Subcutaneous adipose tissue (tissue), 4 donors: ENCODE measurements around the gene SLFN5. TPM values are rescaled to one million over a fixed set of nuclear protein-coding genes. Genes with fewer than 3 reads are reported as not detected.

Experiments
- total RNA-seq, 4 donors: library from RNA; depleted of rRNA; stranded (reverse); fragments of >200 nt; gene quantifications; one replicate each; pipeline ENCODE4 v1.1.0, GENCODE V29; 2016
- TF ChIP-seq, protein P1 (sequence below): fragments of 450-650 bp; IDR thresholded peaks from one replicate; pipeline ENCODE4 v1.5.1; 2016; ENCODE audit warnings: low read depth, mild to moderate bottlenecking, control low read depth, antibody characterized with exemption, moderate library complexity

The SLFN5 gene
- total RNA-seq, 4 donors from 2014 or later, result 38.8 to 55.6 (median 39.2) TPM

DNA sequence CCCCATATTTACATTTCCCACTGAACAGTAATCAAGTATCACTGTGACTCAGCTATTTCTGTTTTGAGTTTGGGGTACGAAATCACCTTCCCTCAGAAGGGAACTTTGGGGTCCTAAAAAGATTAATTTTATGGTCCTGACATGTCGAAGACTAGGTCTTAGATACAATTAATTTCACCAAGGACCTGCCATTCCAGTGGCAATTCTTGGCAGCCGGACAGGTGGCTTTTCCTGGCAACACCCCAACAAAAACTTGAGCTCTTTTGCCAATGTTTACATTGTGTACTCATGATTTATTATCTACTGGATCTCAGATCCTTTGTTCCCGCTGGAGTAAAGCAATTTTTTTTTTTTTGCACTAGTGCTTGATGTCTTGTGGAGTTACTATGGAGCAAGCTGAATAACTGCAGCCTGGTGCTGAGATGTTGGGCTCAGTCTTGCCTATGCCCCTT lies 14.4 kb downstream of the SLFN5 start:
- TF ChIP-seq, protein P1, sequence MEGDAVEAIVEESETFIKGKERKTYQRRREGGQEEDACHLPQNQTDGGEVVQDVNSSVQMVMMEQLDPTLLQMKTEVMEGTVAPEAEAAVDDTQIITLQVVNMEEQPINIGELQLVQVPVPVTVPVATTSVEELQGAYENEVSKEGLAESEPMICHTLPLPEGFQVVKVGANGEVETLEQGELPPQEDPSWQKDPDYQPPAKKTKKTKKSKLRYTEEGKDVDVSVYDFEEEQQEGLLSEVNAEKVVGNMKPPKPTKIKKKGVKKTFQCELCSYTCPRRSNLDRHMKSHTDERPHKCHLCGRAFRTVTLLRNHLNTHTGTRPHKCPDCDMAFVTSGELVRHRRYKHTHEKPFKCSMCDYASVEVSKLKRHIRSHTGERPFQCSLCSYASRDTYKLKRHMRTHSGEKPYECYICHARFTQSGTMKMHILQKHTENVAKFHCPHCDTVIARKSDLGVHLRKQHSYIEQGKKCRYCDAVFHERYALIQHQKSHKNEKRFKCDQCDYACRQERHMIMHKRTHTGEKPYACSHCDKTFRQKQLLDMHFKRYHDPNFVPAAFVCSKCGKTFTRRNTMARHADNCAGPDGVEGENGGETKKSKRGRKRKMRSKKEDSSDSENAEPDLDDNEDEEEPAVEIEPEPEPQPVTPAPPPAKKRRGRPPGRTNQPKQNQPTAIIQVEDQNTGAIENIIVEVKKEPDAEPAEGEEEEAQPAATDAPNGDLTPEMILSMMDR, result no peak

DNA sequence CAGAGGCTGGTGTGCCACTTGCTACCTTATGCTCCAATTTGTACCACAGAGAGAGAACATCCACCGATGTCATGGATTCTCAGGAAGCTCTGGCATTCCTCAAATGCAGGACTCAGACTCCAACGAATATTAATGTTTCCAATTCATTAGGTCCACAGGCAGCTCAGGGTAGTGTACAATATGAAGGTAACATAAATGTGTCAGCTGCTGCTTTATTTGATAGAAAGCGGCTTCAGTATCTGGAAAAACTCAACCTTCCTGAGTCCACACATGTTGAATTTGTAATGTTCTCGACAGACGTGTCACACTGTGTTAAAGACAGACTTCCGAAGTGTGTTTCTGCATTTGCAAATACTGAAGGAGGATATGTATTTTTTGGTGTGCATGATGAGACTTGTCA lies 16.1 kb downstream of the SLFN5 start:
- TF ChIP-seq, protein P1, result no peak

DNA sequence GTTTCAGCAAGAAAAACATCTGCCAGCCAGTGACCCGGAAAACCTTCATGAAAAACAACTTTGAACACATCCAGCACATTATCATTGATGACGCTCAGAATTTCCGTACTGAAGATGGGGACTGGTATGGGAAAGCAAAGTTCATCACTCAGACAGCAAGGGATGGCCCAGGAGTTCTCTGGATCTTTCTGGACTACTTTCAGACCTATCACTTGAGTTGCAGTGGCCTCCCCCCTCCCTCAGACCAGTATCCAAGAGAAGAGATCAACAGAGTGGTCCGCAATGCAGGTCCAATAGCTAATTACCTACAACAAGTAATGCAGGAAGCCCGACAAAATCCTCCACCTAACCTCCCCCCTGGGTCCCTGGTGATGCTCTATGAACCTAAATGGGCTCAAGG lies 22.2 kb downstream of the SLFN5 start:
- TF ChIP-seq, protein P1, result no peak

DNA sequence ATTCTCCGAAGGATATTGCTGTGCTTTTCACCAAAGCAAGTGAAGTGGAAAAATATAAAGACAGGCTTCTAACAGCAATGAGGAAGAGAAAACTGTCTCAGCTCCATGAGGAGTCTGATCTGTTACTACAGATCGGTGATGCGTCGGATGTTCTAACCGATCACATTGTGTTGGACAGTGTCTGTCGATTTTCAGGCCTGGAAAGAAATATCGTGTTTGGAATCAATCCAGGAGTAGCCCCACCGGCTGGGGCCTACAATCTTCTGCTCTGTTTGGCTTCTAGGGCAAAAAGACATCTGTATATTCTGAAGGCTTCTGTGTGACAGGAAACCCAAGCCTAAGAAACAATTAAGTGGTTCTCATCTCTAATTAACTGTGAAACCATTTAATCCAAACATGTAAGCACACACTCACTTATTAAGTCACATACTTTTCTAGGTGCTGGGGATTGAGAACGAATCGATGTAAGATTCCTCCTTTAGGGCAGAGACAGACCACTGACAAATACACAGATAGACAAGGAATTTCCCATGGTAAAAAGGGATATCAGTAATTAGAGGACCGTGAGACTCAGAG lies 22.8 kb downstream of the SLFN5 start:
- TF ChIP-seq, protein P1, result no peak

DNA sequence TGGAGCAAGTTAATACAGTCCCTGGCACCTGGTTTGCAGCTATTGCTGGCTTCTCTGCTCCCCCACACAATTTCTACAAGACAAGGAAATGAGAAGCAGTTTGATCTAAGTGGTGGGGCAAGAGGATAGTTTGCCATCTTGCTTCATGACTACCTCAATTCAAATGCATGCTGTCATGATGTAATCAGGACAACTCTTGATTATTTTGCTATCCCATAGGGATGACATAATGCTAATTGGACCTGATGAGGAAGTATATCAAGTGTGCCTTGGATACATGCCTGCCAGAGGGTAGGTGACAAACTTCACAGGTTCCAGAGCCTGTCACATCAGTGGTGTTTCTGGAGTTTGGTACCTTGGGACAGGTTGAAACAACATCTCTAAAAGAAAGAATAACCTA lies 40.9 kb downstream of the SLFN5 start:
- TF ChIP-seq, protein P1, result no peak

DNA sequence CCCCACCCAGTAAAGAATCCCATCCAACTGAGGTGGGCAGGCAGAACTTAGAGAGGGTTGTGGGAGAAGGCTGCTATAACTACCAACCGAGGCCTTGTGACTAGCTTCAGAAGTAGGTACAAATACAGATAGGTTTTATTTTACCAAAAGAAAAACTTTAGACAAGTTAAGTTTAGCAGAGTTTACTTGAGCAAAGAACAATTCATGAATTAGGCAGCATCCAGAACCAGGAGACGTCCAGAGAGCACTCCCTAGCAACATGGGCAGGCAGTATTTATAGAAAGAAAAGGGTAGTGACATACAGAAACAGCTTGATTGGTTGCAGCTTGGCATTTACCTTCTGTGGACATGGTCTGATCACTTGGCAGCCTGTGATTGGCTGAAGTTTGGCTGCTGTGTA lies 42.1 kb downstream of the SLFN5 start:
- TF ChIP-seq, protein P1, result no peak

DNA sequence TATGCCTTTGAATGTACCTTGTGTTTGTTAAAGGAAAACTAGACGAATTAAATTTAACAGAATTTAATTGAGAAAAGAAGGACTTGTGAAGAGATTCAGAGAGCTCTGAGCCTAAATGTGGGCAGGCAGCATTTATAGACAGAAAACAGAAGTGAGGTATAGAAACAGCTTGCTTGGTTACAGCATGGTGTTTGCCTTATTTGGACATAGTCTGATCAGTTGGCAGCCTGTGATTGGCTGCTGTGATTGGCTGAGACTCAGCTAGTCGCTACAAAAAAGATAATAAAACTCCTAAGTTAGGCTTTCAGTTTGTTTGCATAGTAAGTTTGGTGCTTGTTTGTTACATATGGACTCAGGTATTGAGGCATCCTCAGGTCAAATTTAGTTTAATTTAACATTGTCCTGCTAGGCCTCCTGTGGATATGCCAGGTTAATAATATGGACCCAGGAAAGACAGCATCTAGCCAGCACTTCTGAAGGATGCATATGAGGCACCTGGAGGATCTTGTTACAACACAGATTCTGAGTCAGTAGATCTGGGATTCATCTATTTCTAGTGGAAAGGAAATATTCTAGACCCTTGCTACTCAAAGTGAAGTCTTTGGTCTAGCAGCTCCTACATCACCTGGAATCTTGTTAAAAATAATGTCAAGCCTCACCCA lies 43.4 kb downstream of the SLFN5 start:
- TF ChIP-seq, protein P1, result no peak
